Activated T-helper 2 cell treated with anti-CD3 and anti-CD28 coated beads, Interferon-gamma antibody, Interleukin-2, Interleukin-4, amounts not matched to agents 10 μg/mL and 5 μg/mL and 100 μg/mL, durations not matched to agents 14 hours and 24 hours and 36 hours (primary cell): ENCODE measurements around the gene NRG3. TPM values are rescaled to one million over a fixed set of nuclear protein-coding genes. Genes with fewer than 3 reads are reported as not detected.

Experiments used
- DNase-seq: peaks from one replicate; pipeline ENCODE4 v3.0.0; 2021; ENCODE audit warnings: low spot score
- H3K27ac Mint-ChIP-seq: one replicate; pipeline ENCODE4 v1.8.0; 2021; ENCODE audit warnings: mixed read lengths
- H3K27me3 Mint-ChIP-seq: one replicate; pipeline ENCODE4 v1.8.0; 2021; ENCODE audit warnings: low read depth, mixed read lengths
- H3K36me3 Mint-ChIP-seq: one replicate; pipeline ENCODE4 v1.8.0; 2021; ENCODE audit warnings: low read depth, mixed read lengths
- H3K4me1 Mint-ChIP-seq: one replicate; pipeline ENCODE4 v1.8.0; 2021; ENCODE audit warnings: low read depth, mixed read lengths
- H3K4me3 Mint-ChIP-seq: one replicate; pipeline ENCODE4 v1.8.0; 2021; ENCODE audit warnings: low read depth, mild to moderate bottlenecking, moderate library complexity, mixed read lengths
- H3K9me3 Mint-ChIP-seq: one replicate; pipeline ENCODE4 v1.8.0; 2021; ENCODE audit warnings: mixed read lengths
- intact Hi-C: fragments of 100-400 bp; cut with micrococcal nuclease; formaldehyde crosslinking; loops from one replicate; pipeline ENCODE4 v1.15.1; 2023
- total RNA-seq: library from RNA; stranded (reverse); gene quantifications from 2 replicates; pipeline ENCODE4 v1.2.3, GENCODE V29; 2022

Gene NRG3
- total RNA-seq, 1 donor from 2014 or later = not detected

GRCh38 chr10:82581940-82582339 is 706.9 kb downstream of the NRG3 start:
- Mint-ChIP-seq H3K27ac (no peak overlapping the region), H3K27me3 (no peaks in the 10 kb centered on the region), H3K4me1 (no peaks in the 10 kb centered on the region), H3K9me3 (peaks cover 3% of the 10 kb centered on the region), H3K4me3 (no peak overlapping the region), H3K36me3 (no peaks in the 10 kb centered on the region)
- DNase-seq = no peak
- intact Hi-C loops = no loop called here

GRCh38 chr10:82591421-82591820 is 716.4 kb downstream of the NRG3 start:
- Mint-ChIP-seq H3K4me1 (no peaks in the 10 kb centered on the region), H3K4me3 (no peak overlapping the region), H3K9me3 (peaks cover 9% of the 10 kb centered on the region), H3K27ac (no peak overlapping the region), H3K36me3 (no peaks in the 10 kb centered on the region), H3K27me3 (no peaks in the 10 kb centered on the region)
- DNase-seq = no peak
- intact Hi-C loops = no loop called here

GRCh38 chr10:82597840-82598239 is 722.8 kb downstream of the NRG3 start:
- no peaks in the 10 kb centered on the region for H3K27me3 Mint-ChIP-seq
- DNase-seq = no peak
- peaks cover 16% of the 10 kb centered on the region for H3K9me3 Mint-ChIP-seq
- H3K4me3 Mint-ChIP-seq = no peak overlapping the region
- intact Hi-C loops = no loop called here
- H3K4me1 Mint-ChIP-seq = no peaks in the 10 kb centered on the region
- no peaks in the 10 kb centered on the region for H3K36me3 Mint-ChIP-seq
- no peak overlapping the region for H3K27ac Mint-ChIP-seq

- Mint-ChIP-seq H3K9me3 (peaks cover 8% of the 10 kb centered on the region), H3K27me3 (no peaks in the 10 kb centered on the region), H3K36me3 (no peaks in the 10 kb centered on the region), H3K4me1 (no peaks in the 10 kb centered on the region), H3K4me3 (no peak overlapping the region), H3K27ac (no peak overlapping the region)
- intact Hi-C loops = no loop called here
- no peak for DNase-seq
Measured at GRCh38 chr10:82609845-82610244, 734.9 kb downstream of the NRG3 start.

- H3K27ac Mint-ChIP-seq = no peak overlapping the region
Measured at GRCh38 chr10:82618007-82618406, 743.0 kb downstream of the NRG3 start.

GRCh38 chr10:82621680-82622079 is 746.7 kb downstream of the NRG3 start:
- DNase-seq = no peak
- intact Hi-C loops = no loop called here
- Mint-ChIP-seq H3K27me3 (no peaks in the 10 kb centered on the region), H3K4me3 (no peak overlapping the region), H3K4me1 (no peaks in the 10 kb centered on the region), H3K9me3 (peaks cover 20% of the 10 kb centered on the region), H3K36me3 (no peaks in the 10 kb centered on the region), H3K27ac (no peak overlapping the region)

More at GRCh38 chr10:82618007-82618406, 743.0 kb downstream of the NRG3 start:
- H3K36me3 Mint-ChIP-seq = no peaks in the 10 kb centered on the region
- no peak overlapping the region for H3K4me3 Mint-ChIP-seq
- intact Hi-C loops = no loop called here
- H3K4me1 Mint-ChIP-seq = no peaks in the 10 kb centered on the region
- no peaks in the 10 kb centered on the region for H3K27me3 Mint-ChIP-seq
- no peak for DNase-seq
- H3K9me3 Mint-ChIP-seq = peaks cover 15% of the 10 kb centered on the region

GRCh38 chr10:82622479-82622878 is 747.5 kb downstream of the NRG3 start:
- peaks cover 18% of the 10 kb centered on the region for H3K9me3 Mint-ChIP-seq
- intact Hi-C loops = no loop called here
- no peaks in the 10 kb centered on the region for H3K36me3 Mint-ChIP-seq
- H3K27me3 Mint-ChIP-seq = no peaks in the 10 kb centered on the region
- H3K4me3 Mint-ChIP-seq = no peak overlapping the region
- no peak overlapping the region for H3K27ac Mint-ChIP-seq
- DNase-seq = no peak
- H3K4me1 Mint-ChIP-seq = no peaks in the 10 kb centered on the region

- no peaks in the 10 kb centered on the region for H3K4me1 Mint-ChIP-seq
- no peaks in the 10 kb centered on the region for H3K27me3 Mint-ChIP-seq
- DNase-seq = no peak
- no peak overlapping the region for H3K4me3 Mint-ChIP-seq
- H3K9me3 Mint-ChIP-seq = peaks cover 31% of the 10 kb centered on the region
- H3K27ac Mint-ChIP-seq = no peak overlapping the region
- H3K36me3 Mint-ChIP-seq = no peaks in the 10 kb centered on the region
- intact Hi-C loops = no loop called here
Measured at GRCh38 chr10:82625512-82626189, 750.7 kb downstream of the NRG3 start.

- Mint-ChIP-seq H3K36me3 (no peaks in the 10 kb centered on the region), H3K4me3 (no peak overlapping the region), H3K27me3 (no peaks in the 10 kb centered on the region), H3K4me1 (no peaks in the 10 kb centered on the region), H3K9me3 (peaks cover 44% of the 10 kb centered on the region), H3K27ac (no peak overlapping the region)
- intact Hi-C loops = no loop called here
- DNase-seq = no peak
Measured at GRCh38 chr10:82628373-82628772, 753.4 kb downstream of the NRG3 start.

GRCh38 chr10:82643076-82643475 is 768.1 kb downstream of the NRG3 start:
- H3K36me3 Mint-ChIP-seq = no peaks in the 10 kb centered on the region
- H3K27me3 Mint-ChIP-seq = no peaks in the 10 kb centered on the region
- H3K27ac Mint-ChIP-seq = no peak overlapping the region
- no peak for DNase-seq
- H3K4me3 Mint-ChIP-seq = no peak overlapping the region
- H3K9me3 Mint-ChIP-seq = peaks cover 6% of the 10 kb centered on the region
- intact Hi-C loops = no loop called here
- H3K4me1 Mint-ChIP-seq = no peaks in the 10 kb centered on the region

GRCh38 chr10:82643601-82644000 is 768.6 kb downstream of the NRG3 start:
- Mint-ChIP-seq H3K4me3 (no peak overlapping the region), H3K36me3 (no peaks in the 10 kb centered on the region), H3K27me3 (no peaks in the 10 kb centered on the region), H3K9me3 (peaks cover 6% of the 10 kb centered on the region), H3K27ac (no peak overlapping the region), H3K4me1 (no peaks in the 10 kb centered on the region)
- intact Hi-C loops = no loop called here
- no peak for DNase-seq

GRCh38 chr10:82645221-82645620 is 770.2 kb downstream of the NRG3 start:
- Mint-ChIP-seq H3K4me1 (no peaks in the 10 kb centered on the region), H3K36me3 (no peaks in the 10 kb centered on the region), H3K27ac (no peak overlapping the region), H3K27me3 (no peaks in the 10 kb centered on the region), H3K9me3 (peaks cover 6% of the 10 kb centered on the region), H3K4me3 (no peak overlapping the region)
- intact Hi-C loops = no loop called here
- DNase-seq = no peak

- DNase-seq = no peak
- intact Hi-C loops = no loop called here
- H3K36me3 Mint-ChIP-seq = no peaks in the 10 kb centered on the region
- no peak overlapping the region for H3K27ac Mint-ChIP-seq
- H3K9me3 Mint-ChIP-seq = peaks cover 8% of the 10 kb centered on the region
- H3K4me1 Mint-ChIP-seq = no peaks in the 10 kb centered on the region
- H3K4me3 Mint-ChIP-seq = no peak overlapping the region
- no peaks in the 10 kb centered on the region for H3K27me3 Mint-ChIP-seq
Measured at GRCh38 chr10:82653244-82654155, 778.5 kb downstream of the NRG3 start.
